Measurements from ENCODE around the gene ERC2.

ERC2 gene

GRCh38 chr3:55749036-55749435 is 719.2 kb downstream of the ERC2 start:
- no peak for TF ChIP-seq CTCF (IDR thresholded peaks at IDR 0.05)

GRCh38 chr3:55746808-55747413 is 721.4 kb downstream of the ERC2 start:
- TF ChIP-seq CTCF (IDR thresholded peaks at IDR 0.05), result peak; percentile 67

GRCh38 chr3:55742832-55743136 is 725.5 kb downstream of the ERC2 start:
- no peak for TF ChIP-seq CTCF (IDR thresholded peaks at IDR 0.05)

- no peak for TF ChIP-seq CTCF (IDR thresholded peaks at IDR 0.05)
Measured at GRCh38 chr3:55742022-55742831, 726.0 kb downstream of the ERC2 start.

- TF ChIP-seq CTCF (IDR thresholded peaks at IDR 0.05), result no peak
Measured at GRCh38 chr3:55737186-55737585, 731.1 kb downstream of the ERC2 start.

GRCh38 chr3:55735976-55736375 is 732.3 kb downstream of the ERC2 start:
- no peak for TF ChIP-seq CTCF (IDR thresholded peaks at IDR 0.05)

GRCh38 chr3:55731741-55732140 is 736.5 kb downstream of the ERC2 start:
- no peak for TF ChIP-seq CTCF (IDR thresholded peaks at IDR 0.05)
